ENCODE measurements around the gene CLEC14A.

The CLEC14A gene

DNA sequence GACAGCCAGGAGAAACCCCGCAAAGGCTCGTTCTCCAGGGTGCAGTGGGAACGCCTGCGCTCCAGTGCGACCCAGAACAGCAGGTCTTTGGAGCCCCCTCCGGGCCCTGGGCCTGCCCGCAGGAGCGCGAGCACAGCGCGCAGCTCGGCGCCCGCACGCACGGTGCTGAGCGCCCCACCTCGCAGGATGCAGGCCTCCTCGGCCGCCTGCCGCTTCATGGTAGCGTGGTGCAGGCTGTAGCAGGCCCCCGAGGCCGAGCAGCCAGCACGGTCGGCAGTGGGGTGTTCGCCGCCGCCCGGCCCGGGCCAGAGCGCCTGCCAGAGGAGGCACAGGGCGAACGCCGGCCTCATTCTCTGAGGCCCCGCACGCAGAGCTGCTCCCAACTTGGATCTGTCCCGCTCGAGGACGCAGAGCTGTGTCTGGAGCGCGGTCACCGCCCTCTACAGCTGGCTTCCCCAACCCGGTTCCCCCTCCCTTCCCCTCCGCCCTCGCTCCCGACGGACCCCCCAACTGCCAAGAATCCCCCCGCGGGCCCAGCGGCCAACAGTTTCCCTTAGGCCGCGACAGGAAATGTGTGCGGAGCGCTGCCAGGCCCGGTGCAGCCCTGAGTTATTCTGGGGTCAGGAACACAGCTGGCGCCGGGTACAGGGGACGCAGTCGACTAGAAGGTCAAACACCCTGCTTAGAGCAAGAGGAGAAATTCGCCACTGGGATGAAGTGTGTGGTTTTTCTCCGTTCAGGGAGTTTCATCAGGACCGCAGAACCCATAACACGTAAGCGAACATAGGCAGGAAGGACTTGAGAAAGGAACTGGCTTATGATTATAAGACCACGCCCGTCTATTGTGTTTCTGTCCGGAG lies at the start of gene CLEC14A:
Gene CLEC14A (minus strand): TSS at position 421 of the 860 bp plus-strand sequence. CDS start 71 bp downstream, at position 350.
- in situ Hi-C loops (cut with HindIII; ENCODE audit: low sequenced_read_pairs), result no loop called here

- in situ Hi-C loops (cut with HindIII; ENCODE audit: low sequenced_read_pairs), result no loop called here
Observed at GRCh38 chr14:38302966-38303365, 47.1 kb upstream of the CLEC14A start.

DNA sequence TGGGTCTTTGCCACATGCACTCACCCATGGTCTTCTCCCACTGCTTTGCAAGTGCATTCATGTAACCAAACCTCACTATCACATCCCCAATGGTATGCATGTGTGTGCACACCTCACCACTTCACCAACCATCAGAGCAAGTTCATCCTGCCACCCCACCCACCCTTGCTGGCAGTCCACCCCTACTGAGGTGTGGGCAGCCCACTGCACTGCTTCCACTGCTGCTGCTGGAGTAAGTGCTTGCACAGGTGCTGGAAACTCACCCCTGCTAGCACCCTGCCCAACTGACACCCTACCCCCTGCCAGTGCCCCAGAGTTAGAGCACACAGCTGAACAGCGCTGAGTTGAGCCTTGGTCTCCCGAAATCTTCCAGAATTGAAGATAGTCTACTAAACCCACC lies 46.1 kb upstream of the CLEC14A start:
- in situ Hi-C loops (cut with HindIII; ENCODE audit: low sequenced_read_pairs), result no loop called here

GRCh38 chr14:38297681-38298080 lies 41.8 kb upstream of the CLEC14A start:
- in situ Hi-C loops (cut with HindIII; ENCODE audit: low sequenced_read_pairs), result no loop called here

- in situ Hi-C loops (cut with HindIII; ENCODE audit: low sequenced_read_pairs), result no loop called here
Observed at GRCh38 chr14:38291681-38292467, 36.0 kb upstream of the CLEC14A start.

- in situ Hi-C loops (cut with HindIII; ENCODE audit: low sequenced_read_pairs), result no loop called here
Observed at GRCh38 chr14:38290601-38291188, 34.8 kb upstream of the CLEC14A start.

- in situ Hi-C loops (cut with HindIII; ENCODE audit: low sequenced_read_pairs), result no loop called here
Observed at GRCh38 chr14:38286452-38286851, 30.6 kb upstream of the CLEC14A start.

DNA sequence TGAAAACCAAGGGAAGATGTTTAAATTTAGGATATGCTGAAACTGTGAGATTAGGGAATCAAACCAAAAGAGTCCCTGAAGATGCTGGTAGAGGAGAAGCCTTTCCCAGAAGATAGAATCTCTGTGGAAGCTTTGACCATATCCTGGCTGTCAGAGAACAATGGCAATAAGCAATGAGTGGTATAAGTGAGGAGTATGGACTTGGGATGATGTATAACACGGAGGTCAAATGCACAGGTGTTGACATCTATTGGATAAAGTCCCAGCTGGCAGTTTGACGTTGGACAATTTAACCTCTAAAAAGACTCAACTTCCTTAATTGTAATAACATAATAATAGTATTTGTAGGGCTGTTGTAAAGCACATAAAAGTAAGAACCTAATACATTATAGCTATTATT lies 30.1 kb upstream of the CLEC14A start:
- in situ Hi-C loops (cut with HindIII; ENCODE audit: low sequenced_read_pairs), result no loop called here

DNA sequence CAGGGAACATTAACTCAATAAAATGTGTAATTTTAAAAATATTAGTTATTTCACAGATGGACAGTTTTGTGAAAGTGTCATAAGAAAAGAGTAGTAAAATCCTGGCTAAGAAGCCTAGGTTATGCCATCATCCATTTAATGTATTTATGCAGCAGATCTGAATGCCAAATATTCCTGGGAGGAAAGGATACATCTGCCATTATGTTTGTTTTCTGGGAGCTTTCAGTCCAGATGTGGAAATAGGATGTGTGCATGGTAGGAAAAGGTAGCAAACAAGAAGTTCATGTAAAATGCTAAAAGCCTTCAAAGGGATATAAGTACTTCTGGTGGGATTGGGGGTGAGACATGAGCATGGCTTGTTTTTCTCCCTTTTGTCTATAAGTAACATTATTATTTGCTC lies 27.0 kb upstream of the CLEC14A start:
- in situ Hi-C loops (cut with HindIII; ENCODE audit: low sequenced_read_pairs), result no loop called here

DNA sequence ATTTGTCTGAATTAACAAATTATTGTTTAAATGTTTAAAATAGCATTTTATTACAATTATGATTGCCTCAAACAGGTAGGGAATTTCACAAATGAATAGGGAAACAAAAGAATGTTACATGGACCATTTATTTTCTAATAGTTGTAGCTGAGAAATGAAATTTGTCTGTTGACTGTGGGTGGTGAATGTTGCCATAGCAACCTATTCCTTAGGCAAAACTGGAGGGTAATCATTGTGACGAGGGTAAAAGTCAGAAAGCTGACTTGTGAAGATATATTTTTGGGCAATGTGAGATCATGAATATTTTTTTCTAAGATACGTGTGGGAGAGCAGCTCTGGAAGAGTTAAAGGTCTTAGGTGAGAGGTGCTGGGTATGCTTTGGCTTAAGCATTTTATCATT lies 24.2 kb upstream of the CLEC14A start:
- in situ Hi-C loops (cut with HindIII; ENCODE audit: low sequenced_read_pairs), result no loop called here

- in situ Hi-C loops (cut with HindIII; ENCODE audit: low sequenced_read_pairs), result no loop called here
Observed at GRCh38 chr14:38279572-38279971, 23.7 kb upstream of the CLEC14A start.

DNA sequence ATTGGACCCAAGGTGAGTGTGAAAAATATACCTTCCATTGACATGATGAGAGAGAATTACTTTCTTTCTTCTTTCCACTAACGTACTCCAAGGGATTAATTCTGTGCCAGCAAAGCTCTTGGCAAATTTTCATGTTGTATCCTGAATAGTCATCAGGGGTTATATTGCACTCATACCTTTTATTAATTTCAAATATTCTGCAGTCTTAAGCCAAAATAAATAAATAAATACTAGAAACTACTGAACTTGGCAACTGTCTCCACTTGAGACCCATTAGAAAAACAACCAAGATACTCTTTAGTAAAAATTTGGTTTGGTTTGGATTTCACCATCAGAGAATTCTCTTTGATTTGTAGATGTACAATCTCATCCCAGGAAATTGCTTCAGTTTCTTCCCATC lies 22.1 kb upstream of the CLEC14A start:
- in situ Hi-C loops (cut with HindIII; ENCODE audit: low sequenced_read_pairs), result no loop called here

- in situ Hi-C loops (cut with HindIII; ENCODE audit: low sequenced_read_pairs), result no loop called here
Observed at GRCh38 chr14:38262844-38263243, 7.0 kb upstream of the CLEC14A start.

GRCh38 chr14:38261620-38262019 lies 5.7 kb upstream of the CLEC14A start:
- in situ Hi-C loops (cut with HindIII; ENCODE audit: low sequenced_read_pairs), result no loop called here

DNA sequence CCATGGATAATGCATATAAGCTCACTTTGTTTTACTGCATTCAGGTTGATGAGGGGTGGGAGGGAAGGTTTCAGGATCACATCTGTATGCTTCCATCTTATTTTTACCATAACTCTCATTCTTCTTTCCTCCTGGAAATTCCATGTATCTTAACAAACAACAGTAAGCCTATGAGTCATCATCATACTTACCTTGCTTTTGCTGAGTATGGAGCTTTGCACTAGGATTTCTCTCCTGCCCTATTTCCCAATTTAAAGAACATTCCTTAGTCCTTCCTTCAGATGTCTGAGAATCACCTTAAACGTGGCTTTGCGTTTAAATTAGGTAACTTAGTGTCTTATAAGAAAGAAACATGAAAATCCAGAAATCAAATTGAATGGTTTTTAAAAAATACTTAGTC lies 1.6 kb upstream of the CLEC14A start:
- in situ Hi-C loops (cut with HindIII; ENCODE audit: low sequenced_read_pairs), result no loop called here

GRCh38 chr14:38256533-38256840 lies 594 bp upstream of the CLEC14A start:
- in situ Hi-C loops (cut with HindIII; ENCODE audit: low sequenced_read_pairs), result no loop called here

- in situ Hi-C loops (cut with HindIII; ENCODE audit: low sequenced_read_pairs), result no loop called here
Observed at GRCh38 chr14:38255408-38255672, 553 bp downstream of the CLEC14A start.

DNA sequence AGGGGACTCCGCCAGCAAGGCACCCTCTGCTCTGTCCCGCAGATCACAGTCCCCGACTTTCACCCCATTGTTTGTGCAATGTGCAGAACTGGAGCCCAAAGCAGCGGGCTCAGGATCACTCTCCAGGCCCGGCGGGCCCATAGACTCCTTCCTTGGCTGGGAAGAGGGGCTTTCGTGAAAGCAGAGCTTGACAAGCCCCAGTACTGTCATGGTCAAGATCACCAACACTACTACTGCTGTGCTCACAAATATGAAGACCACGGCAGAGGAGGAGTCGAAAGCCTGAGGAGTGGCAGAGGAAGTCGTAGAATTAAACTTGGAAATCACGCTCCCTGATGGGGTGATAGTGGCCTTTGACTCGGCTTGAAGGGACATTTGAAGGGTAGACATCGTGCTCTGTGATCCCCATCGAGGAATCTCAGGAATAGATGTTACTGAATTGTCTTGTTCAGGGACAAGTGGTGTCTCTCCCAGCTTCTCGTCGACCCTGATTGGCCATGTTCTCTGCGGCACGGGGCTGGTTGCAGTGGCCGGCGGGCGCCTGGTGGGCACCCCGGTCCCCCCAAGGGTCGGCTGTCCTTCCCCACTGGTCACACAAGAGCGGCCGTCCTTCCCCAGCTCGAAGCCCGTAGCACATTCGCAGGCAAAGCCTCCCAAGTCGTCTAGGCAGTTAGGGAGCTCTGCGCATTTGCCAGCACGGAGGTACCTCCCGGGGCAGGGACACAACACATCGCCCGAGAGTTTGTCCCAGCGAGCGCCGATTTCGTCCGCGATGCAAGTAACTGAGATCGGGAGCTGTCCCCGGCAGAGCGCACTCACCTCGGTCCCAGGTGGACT lies 1.1 kb downstream of the CLEC14A start:
- in situ Hi-C loops (cut with HindIII; ENCODE audit: low sequenced_read_pairs), result no loop called here

DNA sequence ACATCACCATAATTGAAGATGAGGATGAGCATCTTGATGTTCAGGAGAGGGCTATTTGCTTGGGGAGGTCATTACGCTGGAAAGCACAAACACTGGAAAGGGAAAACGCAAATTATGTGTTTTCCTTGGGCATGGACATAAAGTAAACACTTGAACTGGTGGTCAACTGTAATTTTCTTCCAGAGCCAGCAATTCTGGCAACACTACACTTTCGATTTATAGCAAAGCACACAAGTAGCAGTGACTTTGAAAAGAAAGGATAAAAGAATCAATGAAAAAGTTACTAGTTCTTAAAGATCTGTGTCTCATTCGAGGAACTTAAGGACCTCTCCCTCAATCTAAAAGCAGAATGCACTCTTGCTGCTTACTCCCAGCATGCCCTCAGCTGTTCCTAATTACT lies 2.2 kb downstream of the CLEC14A start:
- in situ Hi-C loops (cut with HindIII; ENCODE audit: low sequenced_read_pairs), result no loop called here

DNA sequence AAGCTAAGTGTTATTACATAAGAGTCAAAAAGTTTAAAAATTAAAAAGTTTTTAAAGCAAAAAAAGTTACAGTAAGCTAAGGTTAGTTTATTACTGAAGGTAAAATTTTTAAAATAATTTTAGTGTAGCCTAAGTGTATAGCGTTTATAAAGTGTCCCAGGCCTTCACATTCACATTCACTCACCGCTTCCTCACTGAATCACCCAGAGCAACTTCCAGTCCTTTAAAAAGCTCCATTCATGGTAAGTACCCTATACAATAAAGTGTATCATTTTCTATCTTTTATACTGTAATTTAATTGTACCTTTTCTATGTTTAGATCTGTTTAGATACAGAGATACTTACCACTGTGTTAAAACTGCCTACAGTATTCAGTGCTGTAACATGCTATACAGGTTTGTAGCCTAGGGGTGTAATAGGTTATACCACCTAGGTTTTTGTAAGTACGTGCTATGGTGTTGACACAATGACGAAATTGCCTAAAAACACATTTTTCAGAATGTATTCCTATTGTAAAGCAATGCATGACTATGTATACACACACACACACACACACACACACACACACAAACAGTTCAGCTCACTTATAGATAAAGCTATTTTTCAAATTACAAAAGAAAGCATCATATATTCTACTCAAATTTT lies 3.7 kb downstream of the CLEC14A start:
- in situ Hi-C loops (cut with HindIII; ENCODE audit: low sequenced_read_pairs), result no loop called here

- in situ Hi-C loops (cut with HindIII; ENCODE audit: low sequenced_read_pairs), result no loop called here
Observed at GRCh38 chr14:38250331-38250730, 5.6 kb downstream of the CLEC14A start.

All from DLD1 (cell line).